Omental fat pad (tissue), 4 donors: ENCODE results near the gene CASP8. TPM values are rescaled to one million over a fixed set of nuclear protein-coding genes. Genes with fewer than 3 reads are reported as not detected.

Source experiments
- ATAC-seq: fragments of 150-250 bp; one replicate; pipeline ENCODE4 v1.9.1; 2016; ENCODE audit warnings: mild to moderate bottlenecking, moderate library complexity; ENCODE audit not compliant: low FRiP score
- DNase-seq: peaks from one replicate; pipeline ENCODE4 v3.0.0-alpha.2; 2019; ENCODE audit warnings: low spot score
- total RNA-seq, 4 donors: library from RNA; depleted of rRNA; stranded (reverse); fragments of >200 nt; gene quantifications; one replicate each; pipeline ENCODE4 v1.1.0, GENCODE V29; 2016
- TF ChIP-seq, protein P1 (sequence below), 3 donors: fragments of 450-650 bp; IDR thresholded peaks; one replicate each; pipeline ENCODE4 v1.5.1; 2016 to 2017; ENCODE audit warnings: antibody characterized with exemption in 3 of 3, mild to moderate bottlenecking in 3 of 3, moderate library complexity in 2 of 3

Gene CASP8
- total RNA-seq, 4 donors from 2014 or later = 22.9 to 31.4 (median 26.5) TPM

- DNase-seq = no peak
- ATAC-seq = no peak
- TF ChIP-seq, protein P1, sequence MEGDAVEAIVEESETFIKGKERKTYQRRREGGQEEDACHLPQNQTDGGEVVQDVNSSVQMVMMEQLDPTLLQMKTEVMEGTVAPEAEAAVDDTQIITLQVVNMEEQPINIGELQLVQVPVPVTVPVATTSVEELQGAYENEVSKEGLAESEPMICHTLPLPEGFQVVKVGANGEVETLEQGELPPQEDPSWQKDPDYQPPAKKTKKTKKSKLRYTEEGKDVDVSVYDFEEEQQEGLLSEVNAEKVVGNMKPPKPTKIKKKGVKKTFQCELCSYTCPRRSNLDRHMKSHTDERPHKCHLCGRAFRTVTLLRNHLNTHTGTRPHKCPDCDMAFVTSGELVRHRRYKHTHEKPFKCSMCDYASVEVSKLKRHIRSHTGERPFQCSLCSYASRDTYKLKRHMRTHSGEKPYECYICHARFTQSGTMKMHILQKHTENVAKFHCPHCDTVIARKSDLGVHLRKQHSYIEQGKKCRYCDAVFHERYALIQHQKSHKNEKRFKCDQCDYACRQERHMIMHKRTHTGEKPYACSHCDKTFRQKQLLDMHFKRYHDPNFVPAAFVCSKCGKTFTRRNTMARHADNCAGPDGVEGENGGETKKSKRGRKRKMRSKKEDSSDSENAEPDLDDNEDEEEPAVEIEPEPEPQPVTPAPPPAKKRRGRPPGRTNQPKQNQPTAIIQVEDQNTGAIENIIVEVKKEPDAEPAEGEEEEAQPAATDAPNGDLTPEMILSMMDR (IDR thresholded peaks at IDR 0.05) = no peak
Observed at GRCh38 chr2:201270293-201271001, 10.1 kb downstream of the CASP8 start.

DNA sequence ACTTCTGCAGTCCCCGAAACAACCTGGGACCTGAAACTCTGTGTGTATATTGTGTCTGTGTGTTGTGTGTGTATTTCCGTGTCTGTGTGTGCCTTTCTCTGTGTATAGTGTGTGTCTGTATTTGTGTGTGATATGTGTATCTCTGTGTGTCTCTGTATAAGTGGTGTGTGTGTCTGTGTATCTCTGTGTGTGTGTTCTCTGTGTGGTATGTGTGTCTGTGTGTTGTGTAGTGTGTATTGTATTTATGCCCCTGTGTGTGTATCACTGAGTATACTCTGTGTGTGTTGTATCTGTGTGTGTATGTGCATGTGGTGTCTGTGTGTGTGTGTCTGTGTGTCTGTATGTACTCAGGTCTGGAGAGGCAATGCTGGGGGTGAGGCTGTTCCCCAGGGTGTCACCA is 11.6 kb downstream of the CASP8 start:
- DNase-seq (no peak), ATAC-seq (no peak)
- TF ChIP-seq, protein P1 (IDR thresholded peaks at IDR 0.05) = no peak

GRCh38 chr2:201273330-201273983 is 13.1 kb downstream of the CASP8 start:
- no peak for DNase-seq
- ATAC-seq = no peak
- TF ChIP-seq, protein P1 (IDR thresholded peaks at IDR 0.05) = no peak

- ATAC-seq = no peak
- DNase-seq = no peak
- TF ChIP-seq, protein P1 (IDR thresholded peaks at IDR 0.05) = no peak
Observed at GRCh38 chr2:201275069-201275468, 14.7 kb downstream of the CASP8 start.

DNA sequence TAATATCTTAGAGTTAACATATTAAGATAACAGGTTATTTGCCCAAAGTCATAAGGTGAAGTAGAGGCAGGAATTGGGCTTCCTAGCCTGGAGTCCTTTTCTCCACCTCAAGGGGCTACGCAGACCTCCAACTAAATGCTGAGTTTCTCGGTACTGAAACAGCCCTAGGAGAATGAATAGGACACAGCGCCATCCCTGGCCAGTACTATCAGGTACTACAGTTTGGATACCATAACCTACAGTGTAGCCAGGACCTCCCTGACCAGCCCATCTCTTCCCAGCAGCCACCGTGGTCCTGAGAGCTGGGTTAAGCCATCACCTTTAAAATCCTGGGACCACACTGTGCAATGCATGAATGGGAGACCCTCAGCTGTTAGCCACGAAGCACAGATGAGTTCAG is 15.7 kb downstream of the CASP8 start:
- TF ChIP-seq, protein P1 (IDR thresholded peaks at IDR 0.05) = no peak
- DNase-seq = no peak
- no peak for ATAC-seq

DNA sequence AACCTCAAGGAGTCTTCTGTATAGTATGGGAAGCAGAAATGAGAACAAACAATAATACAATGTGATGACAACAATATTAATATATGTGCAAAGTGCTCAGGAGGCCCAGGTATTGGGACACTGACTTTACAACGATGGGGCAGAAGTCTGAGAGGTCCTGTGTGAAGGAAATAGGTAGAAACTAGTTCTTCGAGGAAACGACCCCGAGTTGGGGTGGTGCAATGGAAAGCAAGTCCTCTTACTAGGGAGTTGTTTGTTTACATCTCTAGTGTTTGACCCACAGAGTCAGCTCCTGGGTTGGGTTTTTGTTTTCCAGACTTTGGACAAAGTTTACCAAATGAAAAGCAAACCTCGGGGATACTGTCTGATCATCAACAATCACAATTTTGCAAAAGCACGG is 16.2 kb downstream of the CASP8 start:
- TF ChIP-seq, protein P1 (IDR thresholded peaks at IDR 0.05) = no peak
- DNase-seq = no peak
- no peak for ATAC-seq

DNA sequence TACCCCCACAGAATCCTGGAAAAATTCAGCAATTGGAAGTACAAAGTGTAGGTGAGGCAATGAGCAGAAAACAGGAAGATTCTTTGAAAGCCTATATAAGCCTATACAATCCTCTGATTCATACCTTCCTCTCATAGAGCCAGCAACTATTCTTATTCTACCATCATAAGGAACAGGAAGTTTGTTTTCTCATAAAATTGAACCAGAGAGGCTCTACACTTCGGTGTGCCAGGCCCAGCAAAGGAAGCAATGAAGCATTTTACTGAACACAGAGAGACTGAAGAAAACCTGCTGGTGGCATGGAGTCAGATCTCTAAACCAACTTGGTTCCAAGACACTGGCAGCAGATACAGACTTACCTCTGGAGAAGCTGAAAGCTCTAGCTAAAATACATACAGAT is 18.7 kb downstream of the CASP8 start:
- ATAC-seq (no peak), DNase-seq (no peak)
- TF ChIP-seq, protein P1 (IDR thresholded peaks at IDR 0.05) = no peak
